Measurements from ENCODE around the gene FRY. TPM values are rescaled to one million over a fixed set of nuclear protein-coding genes. Genes with fewer than 3 reads are reported as not detected.

FRY gene
- polyA plus RNA-seq, 1 experiment, result 51.4 TPM

GRCh38 chr13:32098272-32098671, 66.7 kb downstream of the FRY start:
- Histone ChIP-seq H3K4me3 (ENCODE audit: low read depth, low read length) (no peak overlapping the region), H3K27me3 (ENCODE audit: control insufficient read depth, insufficient read depth, low read length) (no peaks in the 10 kb centered on the region), H3K36me3 (ENCODE audit: control insufficient read depth, insufficient read depth, low read length) (peaks cover 2% of the 10 kb centered on the region; the same call in 1 of the 2 replicates)
- no peak for TF ChIP-seq CTCF (IDR thresholded peaks at IDR 0.05; ENCODE audit: insufficient read depth, low read depth, low read length)
- ChIA-PET CTCF (no interaction called here), POLR2A (no interaction called here)
- DNase-seq (ENCODE audit: low read depth), result no peak

GRCh38 chr13:32105653-32106313, 74.2 kb downstream of the FRY start:
- ChIA-PET POLR2A (no interaction called here), CTCF (interaction anchor here (1.0 kb wide), 1 partner anchor 12 kb away, joined by 3 read pairs; no protein-coding TSS in a partner anchor)
- no peak for TF ChIP-seq CTCF (IDR thresholded peaks at IDR 0.05; ENCODE audit: insufficient read depth, low read depth, low read length)
- no peak overlapping the region for H3K4me3 ChIP-seq (ENCODE audit: low read depth, low read length)
- H3K27me3 ChIP-seq (ENCODE audit: control insufficient read depth, insufficient read depth, low read length), result no peaks in the 10 kb centered on the region
- DNase-seq (ENCODE audit: low read depth), result no peak
- H3K36me3 ChIP-seq (ENCODE audit: control insufficient read depth, insufficient read depth, low read length), result peaks cover 8% of the 10 kb centered on the region

- CTCF ChIA-PET, result no interaction called here
- Histone ChIP-seq H3K36me3 (ENCODE audit: control insufficient read depth, insufficient read depth, low read length) (peaks cover 8% of the 10 kb centered on the region), H3K27me3 (ENCODE audit: control insufficient read depth, insufficient read depth, low read length) (no peaks in the 10 kb centered on the region), H3K4me3 (ENCODE audit: low read depth, low read length) (no peak overlapping the region)
- POLR2A ChIA-PET, result no interaction called here
- TF ChIP-seq CTCF (IDR thresholded peaks at IDR 0.05; ENCODE audit: insufficient read depth, low read depth, low read length), result no peak
- DNase-seq (ENCODE audit: low read depth), result no peak
Measured at GRCh38 chr13:32107474-32107873, 75.9 kb downstream of the FRY start.

GRCh38 chr13:32107973-32108372, 76.4 kb downstream of the FRY start:
- H3K27me3 ChIP-seq (ENCODE audit: control insufficient read depth, insufficient read depth, low read length), result no peaks in the 10 kb centered on the region
- no peak for DNase-seq (ENCODE audit: low read depth)
- no peak overlapping the region for H3K4me3 ChIP-seq (ENCODE audit: low read depth, low read length)
- ChIA-PET POLR2A (no interaction called here), CTCF (no interaction called here)
- TF ChIP-seq CTCF (IDR thresholded peaks at IDR 0.05; ENCODE audit: insufficient read depth, low read depth, low read length), result no peak
- peaks cover 6% of the 10 kb centered on the region for H3K36me3 ChIP-seq (ENCODE audit: control insufficient read depth, insufficient read depth, low read length)

- TF ChIP-seq CTCF (IDR thresholded peaks at IDR 0.05; ENCODE audit: insufficient read depth, low read depth, low read length), result no peak
- Histone ChIP-seq H3K36me3 (ENCODE audit: control insufficient read depth, insufficient read depth, low read length) (peaks cover 4% of the 10 kb centered on the region), H3K27me3 (ENCODE audit: control insufficient read depth, insufficient read depth, low read length) (no peaks in the 10 kb centered on the region), H3K4me3 (ENCODE audit: low read depth, low read length) (no peak overlapping the region)
- CTCF ChIA-PET, result no interaction called here
- DNase-seq (ENCODE audit: low read depth), result no peak
- POLR2A ChIA-PET, result no interaction called here
Measured at GRCh38 chr13:32113532-32113931, 82.0 kb downstream of the FRY start.

All from BJ (cell line).